ENCODE measurements around the gene SLC16A4.
A peak's percentile ranks its signal among the peaks of the same experiment; 100 is the strongest.

SLC16A4 gene

DNA sequence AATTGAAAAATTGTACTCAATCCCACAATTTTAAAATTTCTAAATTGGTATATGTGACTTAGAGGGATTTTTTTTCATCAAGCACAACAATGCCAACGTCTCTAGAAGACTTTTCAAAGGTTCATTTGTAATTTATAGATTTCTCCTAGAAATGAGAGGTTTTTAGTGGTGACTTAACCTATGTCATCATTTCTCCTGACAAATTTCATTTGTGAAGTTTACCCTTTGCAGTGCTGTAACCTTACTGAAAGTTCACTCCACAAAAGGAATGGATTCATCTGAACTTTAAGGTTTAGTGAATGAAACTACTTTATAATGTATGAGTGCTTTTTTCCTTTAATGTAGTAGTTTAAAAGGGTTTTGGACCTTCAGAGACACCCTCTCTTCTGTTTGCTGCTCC is 35.5 kb downstream of the SLC16A4 start:
- no peak for DNase-seq

GRCh38 chr1:110350360-110350759 is 40.5 kb downstream of the SLC16A4 start:
- no peak for DNase-seq

DNA sequence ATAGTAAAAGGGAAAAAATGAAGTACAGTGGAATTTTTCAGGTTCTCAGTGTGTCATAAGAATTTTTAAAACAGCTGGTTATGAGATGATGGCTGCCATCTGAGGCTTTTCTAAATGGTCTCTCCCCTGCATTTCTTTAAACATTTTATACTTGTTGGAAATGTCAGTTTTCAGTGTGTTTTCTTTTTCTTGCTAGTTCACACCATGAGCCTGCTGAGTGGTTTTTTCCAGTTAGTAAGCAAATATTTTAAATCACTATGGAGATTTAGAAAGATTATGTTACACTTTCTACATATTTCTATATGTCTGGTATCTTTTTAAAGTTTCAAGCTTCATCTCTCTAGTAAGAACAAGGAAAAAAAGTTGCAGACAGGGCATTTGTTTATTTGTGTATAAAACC is 42.1 kb downstream of the SLC16A4 start:
- no peak for DNase-seq

GRCh38 chr1:110348050-110348449 is 42.8 kb downstream of the SLC16A4 start:
- no peak for DNase-seq

- DNase-seq = no peak
Observed at GRCh38 chr1:110347182-110347893, 43.5 kb downstream of the SLC16A4 start.

DNA sequence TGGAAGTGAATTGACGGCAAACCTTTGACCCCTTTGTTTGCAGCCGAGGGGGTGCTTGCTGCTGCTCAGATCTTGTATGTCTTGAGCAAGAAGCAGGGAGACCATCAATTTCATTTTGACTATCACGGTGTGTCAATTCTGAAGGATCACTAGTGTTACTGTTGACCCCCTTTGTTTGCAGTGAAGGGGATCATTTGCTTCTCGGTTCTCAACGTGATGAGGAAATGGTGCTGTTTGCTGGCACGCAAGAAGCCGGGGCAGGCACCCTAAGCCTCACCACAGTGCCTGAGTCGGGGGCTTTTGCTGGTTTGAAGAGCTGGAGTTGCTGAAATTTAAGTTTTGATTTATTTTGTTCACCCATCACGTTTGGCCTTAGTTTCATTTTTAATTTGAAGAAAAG is 44.1 kb downstream of the SLC16A4 start:
- no peak for DNase-seq

- DNase-seq = no peak
Observed at GRCh38 chr1:110345480-110345879, 45.3 kb downstream of the SLC16A4 start.

DNA sequence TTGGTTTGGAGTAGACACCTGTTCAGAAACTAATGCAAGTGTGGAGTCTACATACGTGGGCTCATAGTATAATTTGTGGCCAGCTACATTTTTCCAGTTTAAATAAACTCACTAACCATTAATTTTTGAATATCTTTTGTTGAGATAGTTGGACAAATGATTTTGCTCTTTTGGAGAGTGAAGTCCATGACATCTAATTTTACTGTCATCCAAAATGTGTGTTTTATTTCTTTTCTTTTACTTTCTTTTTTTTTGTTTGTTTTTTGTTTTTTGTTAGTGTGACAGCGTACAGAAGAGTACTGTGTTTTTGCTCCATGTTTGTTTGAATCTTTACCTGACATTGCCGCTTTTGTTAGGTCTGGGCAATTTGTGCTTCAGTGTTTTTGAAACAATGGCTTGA is 46.7 kb downstream of the SLC16A4 start:
- no peak for DNase-seq

DNA sequence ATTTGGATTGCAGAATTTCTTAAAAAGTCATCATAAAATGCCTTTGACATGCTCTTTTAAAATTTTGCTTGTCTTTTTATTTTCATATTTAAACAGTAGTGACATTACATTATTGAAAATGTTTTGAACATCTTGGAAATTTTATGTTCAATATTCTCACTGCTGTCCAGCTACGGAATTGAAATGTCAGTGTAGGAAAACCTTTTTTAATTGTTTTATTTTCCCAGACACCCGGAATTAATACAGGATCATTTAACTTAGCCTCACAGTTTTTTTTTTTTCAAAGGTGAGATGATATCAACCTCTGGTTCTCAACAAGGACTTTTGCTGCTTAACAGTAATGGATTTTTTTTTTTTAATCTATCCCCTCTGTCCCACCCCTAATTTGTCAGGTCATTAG is 47.6 kb downstream of the SLC16A4 start:
- DNase-seq = no peak

DNA sequence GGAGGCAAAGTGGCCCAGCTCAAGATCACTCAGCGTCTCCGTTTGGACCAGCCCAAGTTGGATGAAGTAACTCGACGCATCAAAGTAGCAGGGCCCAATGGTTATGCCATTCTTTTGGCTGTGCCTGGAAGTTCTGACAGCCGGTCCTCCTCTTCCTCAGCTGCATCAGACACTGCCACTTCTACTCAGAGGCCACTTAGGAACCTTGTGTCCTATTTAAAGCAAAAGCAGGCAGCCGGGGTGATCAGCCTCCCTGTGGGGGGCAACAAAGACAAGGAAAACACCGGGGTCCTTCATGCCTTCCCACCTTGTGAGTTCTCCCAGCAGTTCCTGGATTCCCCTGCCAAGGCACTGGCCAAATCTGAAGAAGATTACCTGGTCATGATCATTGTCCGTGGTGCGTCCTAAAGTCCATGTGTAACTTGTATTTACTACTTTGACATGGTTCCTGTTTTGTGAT is 48.9 kb downstream of the SLC16A4 start:
- no peak for DNase-seq

DNA sequence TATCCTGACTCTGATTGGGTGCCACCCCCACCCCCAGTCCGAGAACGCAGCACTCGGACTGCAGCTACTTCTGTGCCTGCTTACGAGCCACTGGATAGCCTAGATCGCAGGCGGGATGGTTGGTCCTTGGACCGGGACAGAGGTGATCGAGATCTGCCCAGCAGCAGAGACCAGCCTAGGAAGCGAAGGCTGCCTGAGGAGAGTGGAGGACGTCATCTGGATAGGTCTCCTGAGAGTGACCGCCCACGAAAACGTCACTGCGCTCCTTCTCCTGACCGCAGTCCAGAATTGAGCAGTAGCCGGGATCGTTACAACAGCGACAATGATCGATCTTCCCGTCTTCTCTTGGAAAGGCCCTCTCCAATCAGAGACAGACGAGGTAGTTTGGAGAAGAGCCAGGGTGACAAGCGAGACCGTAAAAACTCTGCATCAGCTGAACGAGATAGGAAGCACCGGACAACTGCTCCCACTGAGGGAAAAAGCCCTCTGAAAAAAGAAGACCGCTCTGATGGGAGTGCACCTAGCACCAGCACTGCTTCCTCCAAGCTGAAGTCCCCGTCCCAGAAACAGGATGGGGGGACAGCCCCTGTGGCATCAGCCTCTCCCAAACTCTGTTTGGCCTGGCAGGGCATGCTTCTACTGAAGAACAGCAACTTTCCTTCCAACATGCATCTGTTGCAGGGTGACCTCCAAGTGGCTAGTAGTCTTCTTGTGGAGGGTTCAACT is 49.5 kb downstream of the SLC16A4 start:
- no peak for DNase-seq

- peak; percentile 38 for DNase-seq
Observed at GRCh38 chr1:110340207-110340468, 50.7 kb downstream of the SLC16A4 start.

GRCh38 chr1:110339407-110340206 is 51.2 kb downstream of the SLC16A4 start:
- peak; percentile 47 for DNase-seq

DNA sequence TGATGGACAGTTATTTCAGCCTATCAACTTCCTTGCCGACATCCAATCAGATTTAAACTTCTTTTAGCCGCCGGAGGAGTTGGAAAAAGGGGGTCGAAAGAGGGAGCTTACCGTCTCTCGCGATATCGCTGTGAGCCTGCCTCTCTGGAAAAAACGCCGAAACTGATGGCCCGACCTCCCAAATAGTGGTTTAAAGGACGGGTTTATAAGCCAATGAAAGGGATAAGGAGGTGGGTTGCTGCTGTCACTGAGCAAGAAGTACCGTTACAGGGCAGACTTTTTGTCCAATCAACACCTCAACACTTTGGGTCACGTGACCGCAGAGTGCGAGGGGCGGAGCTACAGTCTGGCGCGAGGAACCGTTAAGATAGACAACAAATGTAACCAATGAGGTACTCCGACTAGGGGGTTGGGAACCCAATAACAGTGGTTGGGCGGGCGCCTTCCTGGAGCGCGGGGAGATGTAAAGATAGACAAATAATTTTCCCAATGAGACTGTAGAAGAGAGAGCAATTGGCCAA is 51.9 kb downstream of the SLC16A4 start, which contains the start of gene RBM15:
Gene RBM15, plus strand, starts transcription at position 492 of the 521 bp plus-strand sequence. Its CDS starts 29 bp downstream, at position 521.
- peak; percentile 100 for DNase-seq

GRCh38 chr1:110338309-110338885 is 52.4 kb downstream of the SLC16A4 start:
- DNase-seq = peak; percentile 94

DNA sequence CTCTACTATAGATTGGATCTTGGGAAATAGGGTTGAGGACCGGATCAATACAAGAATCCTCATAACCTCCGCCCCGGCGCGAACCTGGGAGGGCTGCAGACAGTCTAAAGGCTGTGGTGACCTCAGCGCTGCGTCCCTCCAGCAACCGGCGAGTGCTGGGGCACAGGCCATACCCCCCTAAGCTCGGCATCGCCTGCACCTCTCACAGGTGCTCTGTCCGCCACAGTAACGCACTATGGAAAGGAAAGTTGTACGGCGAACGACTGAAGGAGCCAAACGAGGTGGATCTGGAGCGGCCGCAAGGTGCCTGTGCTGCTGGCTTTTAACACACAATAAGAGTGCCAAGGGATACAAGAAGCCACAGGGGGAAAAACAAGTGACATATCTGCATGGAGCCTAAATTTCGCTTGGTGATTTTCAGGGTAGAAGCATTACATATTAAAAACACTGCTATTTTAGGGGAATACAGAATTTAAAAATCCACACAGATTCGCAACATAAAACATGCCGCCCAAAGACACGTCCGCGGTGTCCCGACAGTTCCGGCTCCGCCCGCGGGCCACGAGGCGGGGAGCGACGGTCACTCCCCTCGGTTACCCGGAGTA is 53.0 kb downstream of the SLC16A4 start:
- DNase-seq = peak; percentile 63

- DNase-seq = peak; percentile 18
Observed at GRCh38 chr1:110336300-110337039, 54.4 kb downstream of the SLC16A4 start.

DNA sequence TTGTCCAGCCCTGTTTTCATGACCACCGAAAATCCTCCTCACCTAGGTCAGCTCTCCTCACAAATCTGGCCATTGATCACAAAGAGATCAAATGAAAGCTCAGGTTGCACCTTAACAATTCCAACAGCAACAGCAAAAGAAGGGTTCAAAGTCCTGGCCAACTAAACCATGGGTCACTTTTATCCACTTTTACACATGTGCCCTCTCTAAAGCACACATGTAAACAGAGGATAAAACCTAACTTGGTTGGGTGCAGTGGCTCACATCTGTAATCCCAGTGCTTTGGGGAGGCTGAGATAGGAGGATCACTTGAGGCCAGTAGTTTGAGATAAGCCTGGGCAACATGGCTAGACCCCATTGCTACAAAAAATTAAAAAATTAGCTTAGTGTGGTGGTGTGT is 55.6 kb downstream of the SLC16A4 start:
- no peak for DNase-seq

DNA sequence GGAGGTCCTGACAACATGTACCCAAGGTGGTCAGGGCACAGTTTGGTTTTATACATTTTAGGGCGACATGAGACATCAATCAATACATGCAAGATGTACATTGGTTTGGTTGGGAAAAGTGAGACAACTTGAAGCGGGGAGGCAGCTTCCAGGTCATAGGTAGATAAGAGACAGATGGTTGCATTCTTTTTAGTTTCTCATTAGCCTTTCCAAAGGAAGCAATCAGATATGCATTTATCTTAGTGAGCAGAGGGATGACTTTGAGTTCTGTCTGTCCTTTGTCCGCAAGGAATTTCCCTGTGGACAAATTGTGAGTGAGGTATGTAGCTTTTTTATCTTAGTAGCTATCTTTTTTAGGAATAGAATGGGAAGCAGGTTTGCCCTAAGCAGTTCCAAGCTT is 62.1 kb downstream of the SLC16A4 start:
- DNase-seq = no peak

DNA sequence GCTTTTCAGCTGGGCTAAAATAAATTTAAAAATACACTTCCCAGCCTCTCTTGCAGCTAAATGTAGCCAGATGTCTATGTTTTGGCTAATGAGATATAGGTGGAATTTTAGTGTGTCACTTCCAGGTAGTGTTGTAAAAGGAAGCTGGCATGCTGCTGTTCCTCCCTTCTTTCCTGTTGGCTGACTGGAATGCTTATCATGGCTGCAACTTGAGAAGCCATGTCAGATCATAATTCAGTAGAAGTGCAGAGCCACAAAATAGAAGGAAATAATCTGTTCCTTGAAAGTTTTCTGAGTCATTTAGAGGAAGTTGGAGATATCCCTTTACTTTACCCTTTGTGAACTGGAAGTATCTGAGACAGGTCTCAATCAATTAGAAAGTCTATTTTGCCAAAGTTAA is 62.6 kb downstream of the SLC16A4 start:
- DNase-seq = no peak

- DNase-seq = no peak
Observed at GRCh38 chr1:110326826-110327225, 64.0 kb downstream of the SLC16A4 start.

DNA sequence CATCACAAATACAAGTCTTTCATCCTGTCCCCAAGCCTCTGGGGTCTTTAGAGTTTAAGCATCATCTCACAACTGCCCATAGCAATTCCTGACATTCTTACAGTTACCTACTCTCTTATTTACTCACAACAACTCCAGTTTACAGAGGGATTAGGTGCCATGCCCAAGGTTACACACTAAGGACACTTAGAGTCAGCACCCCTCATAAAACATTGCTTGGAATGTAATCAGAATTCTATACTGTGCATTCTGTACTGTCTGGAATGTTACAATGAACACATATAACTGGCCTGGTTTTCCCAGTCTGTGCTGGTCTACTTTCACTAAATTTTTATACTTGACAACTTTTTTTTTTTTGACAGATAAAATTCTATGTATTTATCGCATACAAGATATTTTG is 66.2 kb downstream of the SLC16A4 start:
- no peak for DNase-seq
